ENCODE data around the gene PDE9A.

DNA sequence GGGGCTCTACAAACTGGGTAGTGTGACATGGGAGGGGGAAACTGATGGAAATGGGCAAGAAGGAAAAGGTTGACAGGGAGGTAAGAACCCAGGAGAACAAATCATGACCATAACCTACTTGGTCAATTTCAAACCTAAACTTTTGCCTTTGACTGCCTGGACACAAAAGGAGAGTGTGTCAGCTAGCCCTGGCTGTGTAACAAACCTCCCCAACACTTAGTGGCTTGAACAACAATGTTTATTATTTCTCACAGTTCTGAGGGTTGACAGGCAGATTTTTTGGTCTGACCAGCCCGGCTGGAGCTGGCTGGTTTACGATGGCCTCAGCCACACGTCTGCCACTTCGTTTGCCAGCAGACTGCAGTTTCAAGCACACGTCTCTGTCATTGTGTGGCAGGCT lies 133.5 kb downstream of the PDE9A start:
- TF ChIP-seq SP1 (IDR thresholded peaks at IDR 0.05) = no peak
- TF ChIP-seq ZNF384 (IDR thresholded peaks at IDR 0.05) = no peak
- TF ChIP-seq NFRKB (IDR thresholded peaks at IDR 0.05) = no peak
- no peak for TF ChIP-seq HDGF (IDR thresholded peaks at IDR 0.05; ENCODE audit: borderline replicate concordance)
- no peak for TF ChIP-seq ELF4 (IDR thresholded peaks at IDR 0.05)
- no peak for TF ChIP-seq FOXK2 (IDR thresholded peaks at IDR 0.05)
- no peak for TF ChIP-seq FOXA1 (IDR thresholded peaks at IDR 0.05)
- TF ChIP-seq SUZ12 (IDR thresholded peaks at IDR 0.05) = no peak
